Breast epithelium (tissue), 4 donors: Measurements from ENCODE around the gene POPDC2. TPM values are rescaled to one million over a fixed set of nuclear protein-coding genes. Genes with fewer than 3 reads are reported as not detected.

Experiments used
- DNase-seq, 2 donors: peaks; one replicate each; pipeline ENCODE4 v3.0.0-alpha.2; 2019; ENCODE audit warnings: low spot score in 2 of 2
- H3K27ac ChIP-seq, 2 donors: fragments of 200-600 bp; sonication (generic) in 1 of 2; one replicate each; pipeline ENCODE4 v1.5.1; 2016 to 2019; ENCODE audit warnings: mild to moderate bottlenecking in 1 of 2
- H3K27me3 ChIP-seq, 2 donors: fragments of 200-600 bp; sonication (generic) in 1 of 2; one replicate each; pipeline versions ENCODE4 v1.5.1 to v1.6.0; 2017 to 2019; ENCODE audit warnings: control low read depth in 1 of 2, mild to moderate bottlenecking in 1 of 2
- H3K36me3 ChIP-seq: fragments of 200-600 bp; one replicate; pipeline ENCODE4 v1.5.1; 2019
- H3K4me1 ChIP-seq, 2 donors: fragments of 200-600 bp; sonication (generic); one replicate each; pipeline ENCODE4 v1.5.1; 2016 to 2019; ENCODE audit warnings: control low read depth in 1 of 2
- H3K4me3 ChIP-seq, 3 donors: fragments of 200-600 bp; sonication (generic); 1 replicate in 2 of 3; 2 replicates in 1 of 3; pipeline ENCODE4 v1.5.1; 2016 to 2019; ENCODE audit warnings: mild to moderate bottlenecking in 3 of 3, moderate library complexity in 2 of 3
- H3K9me3 ChIP-seq, 2 donors: fragments of 200-600 bp; sonication (generic) in 1 of 2; one replicate each; pipeline ENCODE4 v1.5.1; 2016 to 2019; ENCODE audit warnings: control low read depth in 1 of 2
- CTCF ChIP-seq, 3 donors: fragments of 450-650 bp; IDR thresholded peaks; one replicate each; pipeline ENCODE4 v1.5.1; 2016 to 2017; ENCODE audit warnings: antibody characterized with exemption in 3 of 3, mild to moderate bottlenecking in 3 of 3, moderate library complexity in 3 of 3
- POLR2A ChIP-seq: fragments of 450-650 bp; IDR thresholded peaks from one replicate; pipeline ENCODE4 v1.6.1; 2016; ENCODE audit warnings: antibody characterized with exemption, mild to moderate bottlenecking, moderate library complexity
- POLR2AphosphoS5 ChIP-seq, 3 donors: sonication (generic); formaldehyde crosslinking; IDR thresholded peaks; one replicate each; pipeline ENCODE4 v1.6.1; 2017; ENCODE audit warnings: antibody characterized with exemption in 3 of 3
- intact Hi-C: fragments of 100-400 bp; cut with DNase I; formaldehyde crosslinking; loops from one replicate; pipeline ENCODE4 v1.15.1; 2023; ENCODE audit warnings: low total_unique reads
- total RNA-seq, 3 donors: library from RNA; depleted of rRNA; stranded (reverse); fragments of >200 nt; gene quantifications; one replicate each; pipeline ENCODE4 v1.1.0, GENCODE V29; 2016

POPDC2 gene
- total RNA-seq, 3 donors from 2014 or later: 1.1 to 7.9 (median 6.9) TPM

- H3K4me3 ChIP-seq: no peak overlapping the region
- TF ChIP-seq CTCF (IDR thresholded peaks at IDR 0.05) (no peak), POLR2A (no peak), POLR2AphosphoS5 (IDR thresholded peaks at IDR 0.05) (no peak)
- no peaks in the 10 kb centered on the region for H3K27me3 ChIP-seq
- no peaks in the 10 kb centered on the region for H3K4me1 ChIP-seq
- no peaks in the 10 kb centered on the region for H3K36me3 ChIP-seq
- intact Hi-C loops: loop anchor here (1.0 kb wide), 1 partner anchor 19 kb away; no protein-coding TSS in a partner anchor
- H3K27ac ChIP-seq: peak overlapping the region in 1 of 2 donors; percentile 21
- DNase-seq: no peak
- no peaks in the 10 kb centered on the region for H3K9me3 ChIP-seq
These were observed 7.9 kb downstream of the POPDC2 start for GRCh38 chr3:119652306-119653033.

- H3K27ac ChIP-seq: no peak overlapping the region
- no peaks in the 10 kb centered on the region for H3K27me3 ChIP-seq
- DNase-seq: no peak
- TF ChIP-seq POLR2A (no peak), POLR2AphosphoS5 (IDR thresholded peaks at IDR 0.05) (no peak), CTCF (IDR thresholded peaks at IDR 0.05) (no peak)
- H3K4me1 ChIP-seq: no peaks in the 10 kb centered on the region
- no peak overlapping the region for H3K4me3 ChIP-seq
- intact Hi-C loops: no loop called here
- H3K36me3 ChIP-seq: no peaks in the 10 kb centered on the region
- H3K9me3 ChIP-seq: no peaks in the 10 kb centered on the region
These were observed 10.6 kb downstream of the POPDC2 start for GRCh38 chr3:119649761-119650160.

- TF ChIP-seq POLR2AphosphoS5 (IDR thresholded peaks at IDR 0.05) (no peak), POLR2A (no peak), CTCF (IDR thresholded peaks at IDR 0.05) (no peak)
- Histone ChIP-seq H3K36me3 (no peaks in the 10 kb centered on the region), H3K27ac (peak overlapping the region; percentile 42 to 86), H3K4me3 (no peak overlapping the region), H3K9me3 (no peaks in the 10 kb centered on the region), H3K27me3 (no peaks in the 10 kb centered on the region), H3K4me1 (no peaks in the 10 kb centered on the region)
- intact Hi-C loops: no loop called here
- DNase-seq: no peak
These were observed 12.4 kb downstream of the POPDC2 start for GRCh38 chr3:119647843-119648575.

- no peak for TF ChIP-seq CTCF (IDR thresholded peaks at IDR 0.05)
- TF ChIP-seq POLR2AphosphoS5 (IDR thresholded peaks at IDR 0.05): peak in 1 of 3 donors; percentile 26
- Histone ChIP-seq H3K4me3 (no peak overlapping the region), H3K9me3 (no peaks in the 10 kb centered on the region), H3K27ac (peak overlapping the region; percentile 11 to 86), H3K27me3 (no peaks in the 10 kb centered on the region), H3K36me3 (no peaks in the 10 kb centered on the region), H3K4me1 (no peaks in the 10 kb centered on the region)
- no peak for DNase-seq
- intact Hi-C loops: no loop called here
These were observed 13.2 kb downstream of the POPDC2 start for GRCh38 chr3:119647171-119647570.

- no peak for TF ChIP-seq POLR2AphosphoS5 (IDR thresholded peaks at IDR 0.05)
- TF ChIP-seq POLR2A: no peak
- TF ChIP-seq CTCF (IDR thresholded peaks at IDR 0.05): no peak
- Histone ChIP-seq H3K4me3 (no peak overlapping the region), H3K4me1 (no peaks in the 10 kb centered on the region), H3K27ac (no peak overlapping the region), H3K9me3 (no peaks in the 10 kb centered on the region), H3K36me3 (no peaks in the 10 kb centered on the region), H3K27me3 (no peaks in the 10 kb centered on the region)
- no peak for DNase-seq
- intact Hi-C loops: no loop called here
These were observed 14.6 kb downstream of the POPDC2 start for GRCh38 chr3:119645813-119646212.
